ENCODE results near the gene CXCR6. TPM values are rescaled to one million over a fixed set of nuclear protein-coding genes. Genes with fewer than 3 reads are reported as not detected.

The CXCR6 gene
- total RNA-seq, 4 donors from 2014 or later = 0.54 to 3.5 (median 0.87) TPM; not detected in 1

GRCh38 chr3:45946307-45946706, 3.0 kb downstream of the CXCR6 start:
- Histone ChIP-seq H3K9me3 (no peaks in the 10 kb centered on the region), H3K36me3 (peaks cover 0 to 90% of the 10 kb centered on the region in 2 donors), H3K4me1 (peaks cover 0 to 37% (median 0%) of the 10 kb centered on the region in 3 donors), H3K27me3 (no peaks in the 10 kb centered on the region), H3K27ac (no peak overlapping the region), H3K4me3 (no peak overlapping the region)
- no peak for ATAC-seq
- no CpG with 5 or more reads among the region's 1 CpG for WGBS, 2 donors (ENCODE audit: low coverage in 1 of 2)
- TF ChIP-seq POLR2A (IDR thresholded peaks at IDR 0.05) (no peak), POLR2AphosphoS5 (IDR thresholded peaks at IDR 0.05) (no peak)

- TF ChIP-seq POLR2AphosphoS5 (IDR thresholded peaks at IDR 0.05) (no peak), POLR2A (IDR thresholded peaks at IDR 0.05) (no peak), CTCF (IDR thresholded peaks at IDR 0.05) (no peak), EP300 (IDR thresholded peaks at IDR 0.05) (no peak)
- Histone ChIP-seq H3K9me3 (no peaks in the 10 kb centered on the region), H3K4me3 (no peak overlapping the region), H3K27me3 (no peaks in the 10 kb centered on the region), H3K27ac (peak overlapping the region in 1 of 4 donors; percentile 69), H3K36me3 (peaks cover 0 to 94% of the 10 kb centered on the region in 2 donors), H3K4me1 (peaks cover 0 to 36% (median 0%) of the 10 kb centered on the region in 3 donors)
- 92 to 100% methylated on average over 2 to 3 of the region's 3 CpGs for WGBS, 2 donors (ENCODE audit: low coverage in 1 of 2)
- ATAC-seq = no peak
Observed at GRCh38 chr3:45946875-45947274, 3.6 kb downstream of the CXCR6 start.

- H3K9me3 ChIP-seq = no peaks in the 10 kb centered on the region
Observed at GRCh38 chr3:45947361-45947760, 4.1 kb downstream of the CXCR6 start.

GRCh38 chr3:45948311-45948781, 5.1 kb downstream of the CXCR6 start:
- Histone ChIP-seq H3K4me1 (peaks cover 0 to 31% (median 0%) of the 10 kb centered on the region in 3 donors), H3K36me3 (peaks cover 0 to 94% of the 10 kb centered on the region in 2 donors), H3K9me3 (no peaks in the 10 kb centered on the region), H3K27ac (peak overlapping the region in 2 of 4 donors; percentile 3 to 69), H3K27me3 (no peaks in the 10 kb centered on the region), H3K4me3 (no peak overlapping the region)
- 50 to 66% methylated on average over 5 to 6 of the region's 6 CpGs for WGBS, 2 donors (ENCODE audit: low coverage in 1 of 2)
- no peak for ATAC-seq
- TF ChIP-seq CTCF (IDR thresholded peaks at IDR 0.05) = no peak
- no peak for TF ChIP-seq EP300 (IDR thresholded peaks at IDR 0.05)
- TF ChIP-seq POLR2AphosphoS5 (IDR thresholded peaks at IDR 0.05) = peak; percentile 75
- no peak for TF ChIP-seq POLR2A (IDR thresholded peaks at IDR 0.05)

More at GRCh38 chr3:45947361-45947760, 4.1 kb downstream of the CXCR6 start:
- Histone ChIP-seq H3K4me1 (peaks cover 0 to 31% (median 0%) of the 10 kb centered on the region in 3 donors), H3K27me3 (no peaks in the 10 kb centered on the region), H3K36me3 (peaks cover 0 to 94% of the 10 kb centered on the region in 2 donors), H3K27ac (peak overlapping the region in 1 of 4 donors; percentile 69), H3K4me3 (no peak overlapping the region)
- TF ChIP-seq POLR2A (IDR thresholded peaks at IDR 0.05) (no peak), EP300 (IDR thresholded peaks at IDR 0.05) (no peak), CTCF (IDR thresholded peaks at IDR 0.05) (no peak), POLR2AphosphoS5 (IDR thresholded peaks at IDR 0.05) (no peak)
- 100% methylated on average over 1 of the region's 3 CpGs; no CpG with 5 or more reads in 1 of the 2 donors for WGBS, 2 donors (ENCODE audit: low coverage in 1 of 2)
- ATAC-seq = no peak

- TF ChIP-seq POLR2A (IDR thresholded peaks at IDR 0.05) (no peak), POLR2AphosphoS5 (IDR thresholded peaks at IDR 0.05) (no peak), CTCF (IDR thresholded peaks at IDR 0.05) (no peak), EP300 (IDR thresholded peaks at IDR 0.05) (no peak)
Observed at GRCh38 chr3:45948881-45949280, 5.6 kb downstream of the CXCR6 start.

More at GRCh38 chr3:45948881-45949280, 5.6 kb downstream of the CXCR6 start:
- Histone ChIP-seq H3K4me3 (no peak overlapping the region), H3K27me3 (no peaks in the 10 kb centered on the region), H3K9me3 (no peaks in the 10 kb centered on the region), H3K4me1 (peaks cover 0 to 31% (median 0%) of the 10 kb centered on the region in 3 donors), H3K36me3 (peaks cover 0 to 94% of the 10 kb centered on the region in 2 donors), H3K27ac (peak overlapping the region in 1 of 4 donors; percentile 69)
- whole genome bisulfite sequencing, 2 donors (ENCODE audit: low coverage in 1 of 2) = 84 to 100% methylated on average over 1 to 6 of the region's 6 CpGs
- no peak for ATAC-seq
